IPS DF 6.9 (cell line): Measurements from ENCODE around the gene PDE6B.

Experiments used
- DNase-seq: peaks from one replicate; pipeline ENCODE4 v3.0.0-alpha.2; 2013; ENCODE audit warnings: low read depth, low spot score
- H3K27ac ChIP-seq: one replicate; pipeline ENCODE4 v1.5.1; 2013; ENCODE audit warnings: low read length, control low read depth
- H3K27me3 ChIP-seq: 2 replicates; pipeline ENCODE4 v1.6.1; 2013; ENCODE audit warnings: mild to moderate bottlenecking, low read length; ENCODE audit not compliant: control insufficient read depth, insufficient read depth
- H3K36me3 ChIP-seq: 2 replicates; pipeline ENCODE4 v1.6.1; 2013; ENCODE audit warnings: low read length; ENCODE audit not compliant: control insufficient read depth, insufficient read depth
- H3K4me1 ChIP-seq: 2 replicates; pipeline ENCODE4 v1.6.1; 2013; ENCODE audit warnings: low read length; ENCODE audit not compliant: control insufficient read depth, insufficient read depth
- H3K4me3 ChIP-seq: 2 replicates; pipeline ENCODE4 v1.5.1; 2013; ENCODE audit warnings: mild to moderate bottlenecking, low read length
- H3K9me3 ChIP-seq: 2 replicates; pipeline ENCODE4 v1.6.1; 2013; ENCODE audit warnings: low read length, inconsistent platforms; ENCODE audit not compliant: control insufficient read depth, insufficient read depth
- WGBS: extraction: QIAGEN DNeasy Blood & Tissue Kit; methylation state at CpG from one replicate; pipeline ENCODE4 v1.1.7; 2013; ENCODE audit warnings: mixed read lengths, missing lambda C conversion rate; ENCODE audit not compliant: insufficient read length, insufficient coverage; 5-methylcytosine and 5-hydroxymethylcytosine counted together

PDE6B gene

GRCh38 chr4:710116-710515 lies 84.7 kb downstream of the PDE6B start:
- Histone ChIP-seq H3K4me1 (peaks cover 7% of the 10 kb centered on the region), H3K27ac (no peak overlapping the region), H3K27me3 (no peaks in the 10 kb centered on the region), H3K36me3 (peaks cover 3% of the 10 kb centered on the region; the same call in 1 of the 2 replicates), H3K4me3 (no peak overlapping the region), H3K9me3 (no peaks in the 10 kb centered on the region)
- no peak for DNase-seq
- no CpG with 5 or more reads among the region's 9 CpGs for WGBS

GRCh38 chr4:710916-711315 lies 85.5 kb downstream of the PDE6B start:
- Histone ChIP-seq H3K9me3 (no peaks in the 10 kb centered on the region), H3K4me3 (no peak overlapping the region), H3K36me3 (peaks cover 3% of the 10 kb centered on the region; the same call in 1 of the 2 replicates), H3K27me3 (no peaks in the 10 kb centered on the region), H3K4me1 (peaks cover 7% of the 10 kb centered on the region), H3K27ac (no peak overlapping the region)
- no peak for DNase-seq
- no CpG with 5 or more reads among the region's 13 CpGs for WGBS

- H3K9me3 ChIP-seq, result no peaks in the 10 kb centered on the region
- H3K27me3 ChIP-seq, result no peaks in the 10 kb centered on the region
- H3K4me1 ChIP-seq, result peaks cover 3% of the 10 kb centered on the region
- H3K27ac ChIP-seq, result no peak overlapping the region
- no CpG with 5 or more reads among the region's 3 CpGs for WGBS
- H3K4me3 ChIP-seq, result no peak overlapping the region
- H3K36me3 ChIP-seq, result peaks cover 3% of the 10 kb centered on the region; the same call in 1 of the 2 replicates
- no peak for DNase-seq
Observed at GRCh38 chr4:712093-712492, 86.7 kb downstream of the PDE6B start.

- Histone ChIP-seq H3K9me3 (no peaks in the 10 kb centered on the region), H3K4me1 (peaks cover 2% of the 10 kb centered on the region; the same call in 1 of the 2 replicates), H3K27ac (no peak overlapping the region), H3K4me3 (no peak overlapping the region), H3K36me3 (peaks cover 3% of the 10 kb centered on the region; the same call in 1 of the 2 replicates), H3K27me3 (no peaks in the 10 kb centered on the region)
- no CpG with 5 or more reads among the region's 9 CpGs for WGBS
- DNase-seq, result no peak
Observed at GRCh38 chr4:712916-713632, 87.7 kb downstream of the PDE6B start.

GRCh38 chr4:714087-714486 lies 88.7 kb downstream of the PDE6B start:
- no peaks in the 10 kb centered on the region for H3K9me3 ChIP-seq
- H3K27ac ChIP-seq, result no peak overlapping the region
- WGBS, result no CpG with 5 or more reads among the region's 18 CpGs
- no peak for DNase-seq
- H3K27me3 ChIP-seq, result no peaks in the 10 kb centered on the region
- H3K4me3 ChIP-seq, result no peak overlapping the region
- no peaks in the 10 kb centered on the region for H3K4me1 ChIP-seq
- peaks cover 3% of the 10 kb centered on the region; the same call in 1 of the 2 replicates for H3K36me3 ChIP-seq

GRCh38 chr4:717601-718320 lies 92.4 kb downstream of the PDE6B start:
- Histone ChIP-seq H3K36me3 (peaks cover 2% of the 10 kb centered on the region), H3K4me1 (no peaks in the 10 kb centered on the region), H3K9me3 (no peaks in the 10 kb centered on the region), H3K27ac (no peak overlapping the region), H3K27me3 (no peaks in the 10 kb centered on the region), H3K4me3 (no peak overlapping the region)
- WGBS, result no CpG with 5 or more reads among the region's 34 CpGs
- no peak for DNase-seq

- DNase-seq, result no peak
- no peaks in the 10 kb centered on the region for H3K4me1 ChIP-seq
- no peaks in the 10 kb centered on the region for H3K27me3 ChIP-seq
- no peak overlapping the region for H3K4me3 ChIP-seq
- H3K9me3 ChIP-seq, result no peaks in the 10 kb centered on the region
- H3K27ac ChIP-seq, result no peak overlapping the region
- no CpG with 5 or more reads among the region's 8 CpGs for WGBS
- peaks cover 2% of the 10 kb centered on the region for H3K36me3 ChIP-seq
Observed at GRCh38 chr4:718460-718859, 93.1 kb downstream of the PDE6B start.
